H1 (cell line): ENCODE data around the gene EMID1. TPM values are rescaled to one million over a fixed set of nuclear protein-coding genes. Genes with fewer than 3 reads are reported as not detected.

Experiments
- CBX5 ChIP-seq: fragments of 300-800, 300-1000 bp; sonication (generic); IDR thresholded peaks from 2 replicates; pipeline ENCODE4 v1.7.1; 2016; ENCODE audit warnings: antibody characterized with exemption, low read length, low read depth
- CEBPB ChIP-seq: IDR thresholded peaks from 2 replicates; pipeline ENCODE4 v1.6.1; 2012; ENCODE audit warnings: low read depth, low read length
- CHD7 ChIP-seq: fragments of 300-600 bp; sonication (generic); IDR thresholded peaks from 2 replicates; pipeline ENCODE4 v1.7.1; 2012; ENCODE audit warnings: low read length, moderate library complexity, mild to moderate bottlenecking, inconsistent platforms; ENCODE audit not compliant: insufficient replicate concordance
- CREB1 ChIP-seq: IDR thresholded peaks from 2 replicates; pipeline ENCODE4 v1.6.1; 2012; ENCODE audit warnings: inconsistent platforms
- CTCF ChIP-seq, 3 experiments: IDR thresholded peaks; 1 replicate in 2 of 3; 2 replicates in 1 of 3; pipeline versions ENCODE4 v1.5.1 to v1.6.1; 2011; ENCODE audit warnings: low read length in 3 of 3, mild to moderate bottlenecking in 3 of 3, inconsistent platforms in 2 of 3, low read depth in 1 of 3, moderate library complexity in 1 of 3; ENCODE audit not compliant: insufficient read depth in 1 of 3; ENCODE audit errors: control extremely low read depth in 1 of 3
- NRF1 ChIP-seq: IDR thresholded peaks from 2 replicates; pipeline ENCODE4 v1.6.1; 2011; ENCODE audit warnings: mild to moderate bottlenecking, low read depth, low read length, improper control_type of control experiment
- RBBP5 ChIP-seq: IDR thresholded peaks from 2 replicates; pipeline ENCODE4 v1.7.1; 2012; ENCODE audit warnings: low read depth, mild to moderate bottlenecking, inconsistent platforms, low read length, moderate library complexity, borderline replicate concordance
- SIX5 ChIP-seq: IDR thresholded peaks from 2 replicates; pipeline ENCODE4 v1.6.1; 2011; ENCODE audit warnings: mild to moderate bottlenecking, low read depth, low read length
- TCF12 ChIP-seq: IDR thresholded peaks from 2 replicates; pipeline ENCODE4 v1.6.1; 2011; ENCODE audit warnings: low read depth, mild to moderate bottlenecking, low read length
- ZNF274 ChIP-seq: IDR thresholded peaks from 2 replicates; pipeline ENCODE4 v1.7.0; 2012; ENCODE audit warnings: low read length, borderline replicate concordance; ENCODE audit errors: extremely low read depth
- polyA plus RNA-seq, 7 experiments: library from polyadenylated mRNA; depleted of rRNA in 3 of 7; stranded (reverse) in 5 of 7; unstranded in 2 of 7; fragments of >200 nt in 5 of 7; fragments of 200-250 nt in 2 of 7; gene quantifications; 1 replicate in 5 of 7; 2 replicates in 1 of 7; 4 replicates in 1 of 7; pipeline versions ENCODE4 v1.2.1 to v1.2.3, GENCODE V29; 2011 to 2013; ENCODE audit warnings: missing spikeins in 2 of 7, mixed read lengths in 2 of 7
- total RNA-seq: library from RNA; stranded (reverse); fragmentation: NEBNext Ultra II Directional; extraction: Animal tissue kit (Norgen Biotek cat#: 25700); gene quantifications from 2 replicates; pipeline ENCODE4 v1.2.1, GENCODE V29; 2021

Gene EMID1
- total and polyA plus RNA-seq, 2 of the 8 experiments (the other 6 are each of a cell fraction or from before 2014, with no cell fraction given) = 3.9 to 7.4 TPM

GRCh38 chr22:29175312-29175835, 30.3 kb upstream of the EMID1 start (continued):
- no peak for TF ChIP-seq CHD7
- TF ChIP-seq CBX5 = no peak
- no peak for TF ChIP-seq CTCF (IDR thresholded peaks at IDR 0.05; ENCODE audit: control extremely low read depth in 1 of 3, insufficient read depth in 1 of 3, low read depth in 1 of 3, low read length in 3 of 3)
- no peak for TF ChIP-seq TCF12
- TF ChIP-seq SIX5 = no peak
- TF ChIP-seq RBBP5 = no peak
- no peak for TF ChIP-seq CEBPB
- no peak for TF ChIP-seq CREB1
- no peak for TF ChIP-seq ZNF274
- no peak for TF ChIP-seq NRF1
